Right kidney (tissue), 1 donor: ENCODE results near the gene STK17A.

Source experiments
- DNase-seq: peaks from one replicate; pipeline ENCODE4 v3.0.0-alpha.2; 2016

STK17A gene

DNA sequence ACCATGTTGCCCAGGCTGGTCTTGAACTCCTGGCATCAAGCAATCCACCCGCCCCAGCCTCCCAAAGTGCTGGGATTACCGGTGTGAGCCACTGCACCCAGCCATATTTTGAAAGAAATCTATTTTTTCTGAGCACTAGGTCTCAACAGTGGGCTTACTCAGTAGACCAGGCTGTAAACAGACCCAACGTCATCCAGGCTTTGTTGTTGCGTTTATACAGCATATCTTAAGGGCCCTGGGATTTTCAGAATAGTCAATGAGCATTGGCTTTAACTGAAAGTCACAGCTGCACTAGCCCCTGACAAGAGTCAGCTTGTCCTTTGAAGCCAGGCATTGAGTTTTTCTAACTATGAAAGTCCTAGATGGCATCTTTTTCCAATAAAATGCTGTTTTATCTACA is 49.8 kb downstream of the STK17A start:
- DNase-seq, result no peak

DNA sequence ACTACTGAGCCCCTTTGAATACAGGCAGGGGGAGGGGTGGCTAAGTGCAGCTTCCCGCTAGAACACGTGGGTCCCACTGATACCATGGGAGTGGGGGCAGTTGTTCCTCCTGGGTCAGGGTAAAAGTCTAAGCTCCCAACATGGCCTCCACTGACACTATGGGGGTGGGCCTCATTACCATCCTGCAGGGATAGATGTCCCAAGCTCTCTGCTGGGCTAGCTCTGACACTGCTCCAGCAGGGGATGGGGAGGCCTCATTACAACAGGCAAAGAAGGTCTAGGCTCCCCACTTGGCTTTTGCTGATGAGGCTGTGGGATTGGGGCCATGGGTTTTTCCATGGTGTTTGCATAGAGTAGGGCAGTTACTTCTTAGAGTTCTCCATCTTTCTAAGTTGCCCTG is 51.5 kb downstream of the STK17A start:
- DNase-seq, result no peak

DNA sequence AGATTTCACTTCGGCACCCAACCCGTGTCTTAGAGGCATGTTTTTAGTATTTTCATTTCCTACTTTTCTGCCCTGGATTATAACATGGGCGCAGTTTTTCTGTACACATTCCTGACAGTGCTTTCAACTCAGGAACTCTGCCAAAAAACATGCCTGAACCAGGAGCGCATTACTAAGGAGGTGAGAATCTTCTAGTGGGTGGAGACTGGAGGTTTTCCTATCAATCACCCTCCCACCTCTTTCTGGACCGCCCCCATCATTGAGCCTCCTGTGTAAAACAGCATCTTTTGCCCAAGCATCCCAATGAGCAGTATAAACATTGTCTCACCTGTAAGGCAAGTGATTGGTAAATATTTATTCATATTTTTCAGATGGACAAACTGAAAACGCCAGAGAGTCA is 53.2 kb downstream of the STK17A start:
- no peak for DNase-seq

DNA sequence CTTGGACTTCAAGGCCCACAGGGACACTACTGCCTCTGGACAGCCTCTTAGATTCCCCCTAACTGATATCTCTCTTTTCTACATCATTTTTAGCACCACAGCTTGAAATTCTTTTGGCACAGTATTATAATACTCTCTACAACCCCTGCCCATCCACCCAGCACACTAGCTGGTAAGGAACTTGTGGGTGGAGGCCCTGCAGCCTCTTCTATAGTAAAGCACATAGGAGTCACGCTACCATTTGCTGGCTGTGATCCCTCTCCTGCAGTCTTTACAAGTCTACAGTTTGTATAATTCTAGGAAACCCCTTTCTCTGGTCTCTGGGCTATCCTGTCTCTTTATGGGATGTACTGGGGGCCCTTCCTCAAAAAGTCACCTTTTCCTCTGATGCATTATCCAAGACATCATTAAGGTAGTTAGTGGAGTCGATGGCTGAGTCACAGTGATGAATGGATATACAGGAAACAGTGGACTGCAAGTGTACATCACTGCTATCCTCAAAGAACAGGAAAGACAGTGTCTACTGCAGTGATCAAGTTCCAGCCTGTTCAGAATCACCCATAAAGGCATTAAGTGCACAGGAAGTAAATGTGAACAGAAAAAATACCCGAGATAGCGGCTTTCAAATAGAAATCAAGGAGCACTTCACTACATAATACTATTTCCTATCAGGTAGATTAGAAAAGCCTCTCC is 54.4 kb downstream of the STK17A start:
- no peak for DNase-seq

DNA sequence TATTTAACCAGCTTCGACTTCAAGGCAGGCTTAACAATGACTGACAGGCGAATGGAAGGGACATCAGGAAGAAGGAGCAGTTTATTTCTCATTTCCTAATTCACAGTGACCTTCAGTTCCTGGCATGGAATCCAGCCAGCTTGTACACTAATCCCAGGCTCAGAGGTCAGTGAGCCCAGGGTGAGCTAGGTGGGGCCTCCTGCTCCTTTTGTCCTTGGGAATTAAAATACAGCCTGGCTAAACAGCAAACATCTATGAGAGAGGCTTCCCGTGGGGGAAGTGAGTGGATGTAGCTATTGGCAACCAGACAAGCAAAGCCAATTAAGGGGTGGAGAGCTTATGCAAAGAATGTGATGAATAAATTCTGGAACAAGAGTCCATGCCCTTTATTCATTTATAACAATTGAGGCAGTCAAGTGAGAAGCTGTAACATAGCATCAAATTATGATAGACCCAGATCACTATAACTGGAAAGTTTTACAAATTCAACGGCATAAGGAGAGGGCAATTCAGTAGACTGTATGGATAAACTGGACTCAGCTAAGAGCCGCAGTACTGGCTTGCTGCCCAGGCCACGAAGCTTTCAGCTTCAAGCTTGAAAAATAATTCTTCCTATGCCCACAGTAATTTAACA is 57.1 kb downstream of the STK17A start:
- peak; percentile 20 for DNase-seq

DNA sequence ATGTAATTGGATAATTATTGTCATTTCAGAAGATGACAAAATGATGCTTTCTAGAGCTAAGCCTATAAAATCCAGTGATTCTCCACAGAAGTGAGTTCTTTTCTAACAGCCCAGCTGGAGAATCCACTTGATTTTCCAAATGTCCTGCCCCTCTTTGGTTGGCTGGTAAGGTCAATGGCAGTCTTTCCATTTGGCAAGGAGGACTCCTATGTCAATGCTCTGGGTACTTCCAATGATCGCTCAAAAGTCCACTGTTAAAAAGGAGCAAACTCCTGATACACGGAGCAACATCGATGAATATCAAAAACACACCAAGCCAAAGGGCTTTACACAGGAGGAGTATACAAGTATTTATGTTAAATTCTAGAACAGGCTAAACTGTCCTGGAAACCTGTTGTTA is 57.8 kb downstream of the STK17A start:
- no peak for DNase-seq

- DNase-seq, result no peak
These were observed 60.2 kb downstream of the STK17A start for GRCh38 chr7:43642897-43643630.

DNA sequence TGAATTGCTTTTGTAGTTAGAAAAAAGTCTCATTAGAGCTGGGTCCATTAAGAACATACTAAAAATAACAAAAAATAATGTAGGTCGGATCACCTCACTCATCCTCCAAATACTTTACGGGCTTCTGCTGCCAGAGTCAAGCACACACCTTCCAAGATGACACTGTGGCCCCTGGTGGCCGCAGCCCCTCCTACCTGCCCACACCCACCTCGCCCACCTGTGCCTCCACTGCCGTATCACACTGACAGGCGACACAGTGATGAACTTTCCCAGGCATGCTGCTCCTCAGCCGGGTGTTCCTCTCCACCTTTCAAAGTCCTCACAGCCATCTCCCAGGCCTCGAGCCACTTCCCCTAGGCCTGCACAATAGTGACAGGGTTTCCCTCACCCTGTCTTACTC is 60.9 kb downstream of the STK17A start:
- no peak for DNase-seq

- no peak for DNase-seq
These were observed 62.9 kb downstream of the STK17A start for GRCh38 chr7:43645699-43646226.

DNA sequence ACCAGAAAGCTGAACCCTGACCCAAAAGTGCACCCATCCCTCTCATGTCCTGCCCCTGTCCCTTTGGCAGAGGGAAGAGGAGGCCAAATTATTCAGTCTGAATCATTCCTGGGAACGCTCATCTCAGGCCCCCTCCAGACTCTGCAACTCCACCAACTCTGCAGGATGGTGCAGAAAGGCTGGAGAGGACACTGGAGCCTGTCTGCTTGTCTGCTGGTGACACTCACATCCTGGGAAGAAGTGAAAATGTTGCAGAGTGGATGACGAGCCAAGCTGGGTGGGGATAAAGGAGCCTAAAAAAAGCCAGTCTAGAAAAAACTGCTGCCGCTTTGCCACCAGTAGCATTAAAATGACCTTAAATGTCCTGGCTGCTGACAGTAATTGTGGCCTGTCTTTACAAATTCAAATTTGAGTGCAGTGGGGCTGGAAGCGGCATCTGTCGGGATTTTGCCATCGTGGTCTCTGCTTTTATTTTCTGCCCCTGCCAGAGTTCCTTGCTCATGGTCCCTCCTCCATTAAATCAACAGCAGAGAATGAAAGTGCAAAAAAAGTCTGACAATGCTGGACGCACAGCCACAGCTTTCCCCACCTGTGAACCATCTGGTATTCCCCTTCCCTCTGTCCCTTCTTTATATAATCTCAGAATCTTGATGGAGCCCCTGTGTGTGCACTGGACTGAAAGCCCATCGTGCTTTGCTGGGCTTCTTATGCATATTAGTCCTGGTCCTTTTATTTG is 63.9 kb downstream of the STK17A start:
- no peak for DNase-seq

GRCh38 chr7:43647339-43647672 is 64.4 kb downstream of the STK17A start:
- DNase-seq, result no peak

- DNase-seq, result no peak
These were observed 65.0 kb downstream of the STK17A start for GRCh38 chr7:43647673-43648472.

GRCh38 chr7:43648473-43649406 is 65.8 kb downstream of the STK17A start:
- DNase-seq, result no peak

- no peak for DNase-seq
These were observed 66.9 kb downstream of the STK17A start for GRCh38 chr7:43649755-43650274.

GRCh38 chr7:43650457-43651052 is 67.6 kb downstream of the STK17A start:
- no peak for DNase-seq

GRCh38 chr7:43652364-43652763 is 69.5 kb downstream of the STK17A start:
- DNase-seq, result no peak

- no peak for DNase-seq
These were observed 70.6 kb downstream of the STK17A start for GRCh38 chr7:43653466-43653865.

GRCh38 chr7:43653891-43654504 is 71.1 kb downstream of the STK17A start:
- DNase-seq, result no peak

DNA sequence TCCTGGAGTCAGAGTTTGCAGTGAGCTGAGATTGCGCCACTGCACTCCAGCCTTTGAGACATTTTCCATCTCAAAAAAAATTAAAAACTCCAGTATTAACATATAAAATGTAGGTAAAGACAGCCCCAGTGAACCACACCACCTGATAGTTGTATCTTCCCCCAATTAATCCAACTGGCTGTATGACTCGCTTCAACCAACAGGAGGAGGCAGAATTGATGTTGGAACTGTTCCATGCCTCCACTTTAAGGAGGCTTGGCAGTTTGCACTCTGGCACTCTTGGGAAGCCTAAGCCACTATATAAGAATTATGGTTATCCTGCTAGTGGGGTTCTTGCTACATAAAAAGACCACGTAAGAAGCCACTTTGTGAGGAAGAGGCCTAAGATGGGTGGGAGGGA is 72.7 kb downstream of the STK17A start:
- no peak for DNase-seq

- no peak for DNase-seq
These were observed 74.1 kb downstream of the STK17A start for GRCh38 chr7:43656997-43657396.
